RWPE2 (cell line): ENCODE results near the gene ZFP36.

Experiments used
- ATAC-seq: fragments of 200-7000 bp; cut with Tn5 transposase; 3 replicates; pipeline ENCODE4 v1.9.1; 2021; ENCODE audit warnings: low read depth
- DNase-seq: peaks from one replicate; pipeline ENCODE4 v3.0.0-alpha.2; 2020; ENCODE audit warnings: low spot score
- H3K27ac ChIP-seq: fragments of 450-650 bp; 2 replicates; pipeline ENCODE4 v1.5.1; 2017; ENCODE audit warnings: mild to moderate bottlenecking; ENCODE audit not compliant: poor library complexity, severe bottlenecking
- H3K27me3 ChIP-seq: fragments of 250-450 bp; sonication (Bioruptor Pico); 2 replicates; pipeline ENCODE4 v1.5.1; 2021; ENCODE audit warnings: mild to moderate bottlenecking, moderate library complexity; ENCODE audit not compliant: insufficient read depth, poor library complexity, severe bottlenecking
- H3K36me3 ChIP-seq: fragments of 250-450 bp; sonication (Bioruptor Pico); 2 replicates; pipeline ENCODE4 v1.5.1; 2020; ENCODE audit warnings: low read depth, mild to moderate bottlenecking, moderate library complexity
- H3K4me1 ChIP-seq: fragments of 250-450 bp; sonication (Bioruptor Pico); 2 replicates; pipeline ENCODE4 v1.5.1; 2021; ENCODE audit warnings: mild to moderate bottlenecking, moderate library complexity; ENCODE audit not compliant: insufficient read depth, poor library complexity, severe bottlenecking
- H3K4me3 ChIP-seq: fragments of 250-450 bp; sonication (Bioruptor Pico); 2 replicates; pipeline ENCODE4 v1.5.1; 2021; ENCODE audit warnings: mild to moderate bottlenecking, moderate library complexity; ENCODE audit not compliant: severe bottlenecking
- H3K9me3 ChIP-seq: fragments of 250-450 bp; sonication (Bioruptor Pico); 2 replicates; pipeline ENCODE4 v1.5.1; 2021; ENCODE audit warnings: mild to moderate bottlenecking, moderate library complexity; ENCODE audit not compliant: severe bottlenecking
- TF ChIP-seq, protein P1 (sequence below): fragments of 450-650 bp; IDR thresholded peaks from one replicate; pipeline ENCODE4 v1.5.1; 2017; ENCODE audit warnings: mild to moderate bottlenecking, moderate library complexity; ENCODE audit not compliant: poor library complexity, severe bottlenecking

Gene ZFP36

GRCh38 chr19:39434123-39435076, 27.8 kb downstream of the ZFP36 start:
- H3K27ac ChIP-seq: peak overlapping the region; percentile 72
- H3K4me3 ChIP-seq: peak overlapping the region; percentile 89
- H3K9me3 ChIP-seq: no peaks in the 10 kb centered on the region
- TF ChIP-seq, protein P1, sequence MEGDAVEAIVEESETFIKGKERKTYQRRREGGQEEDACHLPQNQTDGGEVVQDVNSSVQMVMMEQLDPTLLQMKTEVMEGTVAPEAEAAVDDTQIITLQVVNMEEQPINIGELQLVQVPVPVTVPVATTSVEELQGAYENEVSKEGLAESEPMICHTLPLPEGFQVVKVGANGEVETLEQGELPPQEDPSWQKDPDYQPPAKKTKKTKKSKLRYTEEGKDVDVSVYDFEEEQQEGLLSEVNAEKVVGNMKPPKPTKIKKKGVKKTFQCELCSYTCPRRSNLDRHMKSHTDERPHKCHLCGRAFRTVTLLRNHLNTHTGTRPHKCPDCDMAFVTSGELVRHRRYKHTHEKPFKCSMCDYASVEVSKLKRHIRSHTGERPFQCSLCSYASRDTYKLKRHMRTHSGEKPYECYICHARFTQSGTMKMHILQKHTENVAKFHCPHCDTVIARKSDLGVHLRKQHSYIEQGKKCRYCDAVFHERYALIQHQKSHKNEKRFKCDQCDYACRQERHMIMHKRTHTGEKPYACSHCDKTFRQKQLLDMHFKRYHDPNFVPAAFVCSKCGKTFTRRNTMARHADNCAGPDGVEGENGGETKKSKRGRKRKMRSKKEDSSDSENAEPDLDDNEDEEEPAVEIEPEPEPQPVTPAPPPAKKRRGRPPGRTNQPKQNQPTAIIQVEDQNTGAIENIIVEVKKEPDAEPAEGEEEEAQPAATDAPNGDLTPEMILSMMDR: no peak
- H3K27me3 ChIP-seq: no peaks in the 10 kb centered on the region
- peaks cover 38% of the 10 kb centered on the region for H3K36me3 ChIP-seq
- DNase-seq: no peak
- peaks cover 23% of the 10 kb centered on the region for H3K4me1 ChIP-seq
- ATAC-seq: no peak

GRCh38 chr19:39435499-39436349, 29.1 kb downstream of the ZFP36 start, which contains the start of gene RPS16:
TSS of gene RPS16 (minus strand) at chr19:39435949. CDS start at chr19:39435895, 54 bp downstream.
- ATAC-seq (peak; percentile 80), DNase-seq (peak; percentile 98)
- Histone ChIP-seq H3K36me3 (peaks cover 38% of the 10 kb centered on the region), H3K4me3 (peak within 1 kb of the TSS; percentile 89), H3K4me1 (peaks cover 20% of the 10 kb centered on the region), H3K9me3 (no peaks in the 10 kb centered on the region), H3K27me3 (no peaks in the 10 kb centered on the region), H3K27ac (peak within 1 kb of the TSS; percentile 72)
- TF ChIP-seq, protein P1: no peak

DNA sequence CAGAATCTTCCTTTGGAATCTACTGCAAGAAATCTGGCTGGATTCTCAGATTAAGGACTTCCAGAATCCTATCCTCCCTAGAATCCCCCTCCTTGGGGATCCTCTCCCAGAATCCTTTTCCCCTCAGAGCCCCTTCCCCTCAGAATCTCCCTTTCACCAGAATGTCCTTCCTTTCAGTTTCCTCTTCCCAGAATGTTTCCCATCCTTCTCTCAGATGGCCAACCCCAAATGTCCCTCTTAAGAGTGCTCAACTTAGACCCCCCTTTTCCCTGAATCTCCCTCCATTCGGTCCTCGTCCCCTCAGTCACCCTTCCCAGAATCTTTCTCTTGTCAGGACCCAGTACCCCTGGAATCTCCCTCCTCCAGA, 29.7 kb downstream of the ZFP36 start:
- peak overlapping the region; percentile 72 for H3K27ac ChIP-seq
- peaks cover 15% of the 10 kb centered on the region for H3K4me1 ChIP-seq
- TF ChIP-seq, protein P1: no peak
- DNase-seq (no peak), ATAC-seq (no peak)
- H3K9me3 ChIP-seq: no peaks in the 10 kb centered on the region
- H3K36me3 ChIP-seq: peaks cover 38% of the 10 kb centered on the region
- no peaks in the 10 kb centered on the region for H3K27me3 ChIP-seq
- peak overlapping the region; percentile 89 for H3K4me3 ChIP-seq

GRCh38 chr19:39438270-39438934, 31.8 kb downstream of the ZFP36 start:
- H3K27ac ChIP-seq: peak overlapping the region; percentile 4

More at GRCh38 chr19:39438270-39438934, 31.8 kb downstream of the ZFP36 start:
- H3K36me3 ChIP-seq: peaks cover 22% of the 10 kb centered on the region
- H3K9me3 ChIP-seq: no peaks in the 10 kb centered on the region
- DNase-seq: no peak
- H3K4me3 ChIP-seq: no peak overlapping the region
- no peaks in the 10 kb centered on the region for H3K27me3 ChIP-seq
- H3K4me1 ChIP-seq: peaks cover 14% of the 10 kb centered on the region
- TF ChIP-seq, protein P1: no peak
- ATAC-seq: peak; percentile 17; the same call in 2 of the 3 replicates
